ENCODE measurements around the gene QSER1.
A peak's percentile ranks its signal among the peaks of the same experiment; 100 is the strongest.
"Not testable (repeated sequence)": the region's sequence is repeated elsewhere in the genome, so short reads cannot be mapped to it uniquely, and the experiment has no call there.

Gene QSER1

DNA sequence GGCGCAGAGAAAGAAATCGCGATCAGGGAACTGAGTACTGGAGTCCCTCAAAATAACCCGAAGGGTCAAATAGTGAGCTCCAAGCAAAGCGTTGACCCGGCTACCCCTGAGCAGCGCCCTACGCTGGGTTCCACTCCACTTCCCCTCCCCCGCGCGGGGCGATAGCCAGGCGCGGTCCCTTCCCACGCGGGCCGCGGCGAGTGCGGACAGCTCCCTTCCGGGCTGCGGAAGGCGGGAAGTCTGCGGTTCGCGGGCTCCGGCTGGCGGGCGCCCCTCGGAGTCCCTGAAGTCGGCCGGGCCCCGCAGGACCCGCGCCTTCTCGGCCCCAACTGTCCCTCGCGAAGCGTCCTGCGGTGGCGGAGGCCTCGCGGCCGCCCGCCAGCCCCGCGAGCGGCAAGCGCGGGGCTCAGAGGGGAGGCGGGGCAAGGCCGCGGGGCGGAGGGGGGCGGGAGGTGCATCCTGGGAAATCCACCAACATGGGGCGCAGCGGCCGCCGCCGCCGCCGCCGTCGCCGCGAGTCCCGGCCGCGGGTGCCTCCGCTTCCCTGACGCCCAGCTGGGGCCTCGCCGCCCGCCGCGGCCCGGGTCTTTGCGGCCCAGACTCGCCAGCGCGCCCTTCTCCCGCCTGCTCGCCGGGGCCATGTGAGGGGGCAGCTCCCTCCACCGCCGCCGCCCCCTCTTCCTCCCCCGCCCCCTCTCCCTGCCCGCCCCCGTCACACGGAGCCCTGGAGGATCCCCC is at the start of gene QSER1:
QSER1 (plus strand) TSS at position 457 of the 738 bp plus-strand sequence. CDS start 315 bp downstream, outside the sequence.
- DNase-seq (ENCODE audit: low spot score) = peak; percentile 93

DNA sequence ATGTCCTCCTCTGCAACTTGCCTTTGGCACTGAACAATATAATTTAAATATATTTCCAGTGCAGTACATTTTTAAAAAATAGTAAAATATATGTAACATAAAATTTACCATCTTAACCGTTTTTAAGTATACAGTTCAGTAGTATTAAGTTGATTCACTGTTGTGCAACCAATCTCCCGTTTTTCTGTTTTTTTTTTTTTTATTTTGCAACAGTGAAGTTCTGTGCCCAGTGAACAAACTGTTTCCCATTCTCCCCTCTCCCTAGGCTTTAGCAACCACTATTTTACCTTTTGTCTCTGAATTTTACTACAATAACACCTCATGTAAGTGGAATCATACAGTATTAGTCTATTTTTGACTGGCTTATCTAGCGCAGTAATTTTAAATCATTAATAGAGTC is 49.1 kb upstream of the QSER1 start:
- no peak for DNase-seq (ENCODE audit: low spot score)

DNA sequence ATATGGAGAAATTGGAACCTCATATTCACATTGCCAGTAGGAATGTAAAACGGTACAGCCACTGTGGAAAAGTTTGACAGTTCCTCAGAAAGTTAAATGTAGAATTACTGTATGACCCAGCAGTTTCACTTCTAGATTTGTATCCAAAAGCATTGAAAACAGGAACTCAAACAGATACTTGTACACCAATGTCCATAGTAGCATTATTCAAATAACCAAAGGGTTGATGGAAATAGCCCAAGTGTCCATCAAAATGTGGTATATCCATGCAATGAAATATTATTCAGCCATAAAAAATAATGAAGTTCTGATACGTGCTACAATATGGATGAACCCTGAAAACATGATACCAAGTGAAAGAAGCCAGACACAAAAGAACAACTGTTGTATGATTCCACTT is 45.1 kb upstream of the QSER1 start:
- DNase-seq (ENCODE audit: low spot score) = no peak

DNA sequence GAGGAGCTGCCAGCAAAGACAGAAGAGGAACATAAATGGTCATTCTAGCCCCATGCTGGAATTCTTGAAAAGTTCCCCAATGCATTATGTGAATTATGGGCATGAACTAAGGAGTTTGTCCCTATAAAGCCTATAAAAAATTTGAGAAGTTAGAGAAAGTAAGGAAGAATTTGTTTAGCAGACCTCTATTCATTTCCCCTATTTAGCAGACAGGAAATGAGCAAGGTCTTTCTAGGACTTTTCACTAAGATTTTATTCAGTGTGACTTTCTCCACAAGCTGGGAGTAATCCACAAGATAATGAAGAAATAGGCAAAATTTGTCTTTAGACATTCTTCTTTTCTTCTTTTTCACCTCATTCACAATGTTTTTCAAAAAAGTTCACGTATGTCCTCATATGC is 42.9 kb upstream of the QSER1 start:
- no peak for DNase-seq (ENCODE audit: low spot score)

DNA sequence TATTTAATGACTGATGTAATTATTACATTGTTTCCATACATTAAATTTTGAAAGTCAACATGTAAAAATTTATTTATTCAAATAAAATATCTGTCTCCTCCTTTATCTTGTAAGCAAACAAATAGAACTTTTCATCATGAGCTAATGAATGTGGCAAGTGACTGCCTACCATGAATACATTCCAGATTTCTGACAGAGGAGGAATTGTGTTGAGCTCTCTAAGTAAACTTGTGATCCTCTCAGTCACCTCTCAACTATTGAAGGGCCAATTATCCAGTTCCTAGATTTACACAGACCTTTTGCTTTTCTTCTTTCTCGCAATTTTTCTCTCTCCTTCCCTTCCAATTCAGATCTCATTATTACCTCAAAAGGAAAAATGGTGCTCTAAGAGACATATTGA is 41.4 kb upstream of the QSER1 start:
- no peak for DNase-seq (ENCODE audit: low spot score)

DNA sequence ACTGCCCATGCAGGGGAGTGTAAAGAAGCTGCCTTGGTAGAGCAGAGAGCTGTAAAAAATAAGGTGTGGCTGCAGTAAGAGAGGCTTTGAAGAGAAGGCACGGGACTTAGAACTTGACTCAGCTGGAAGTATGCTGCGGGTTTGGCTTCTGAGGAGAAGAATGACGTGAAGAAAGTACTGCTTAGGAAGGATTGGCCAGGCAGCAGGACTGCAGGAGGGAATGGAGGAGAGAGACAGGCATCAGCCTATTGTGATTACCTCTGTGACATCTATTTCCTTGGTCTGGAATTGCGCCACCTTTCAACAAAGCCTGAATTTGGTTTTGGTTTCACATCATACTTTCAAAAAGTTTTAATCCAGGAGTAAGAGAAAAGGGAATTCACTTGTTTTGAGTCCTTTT is 40.4 kb upstream of the QSER1 start:
- DNase-seq (ENCODE audit: low spot score) = peak; percentile 23

DNA sequence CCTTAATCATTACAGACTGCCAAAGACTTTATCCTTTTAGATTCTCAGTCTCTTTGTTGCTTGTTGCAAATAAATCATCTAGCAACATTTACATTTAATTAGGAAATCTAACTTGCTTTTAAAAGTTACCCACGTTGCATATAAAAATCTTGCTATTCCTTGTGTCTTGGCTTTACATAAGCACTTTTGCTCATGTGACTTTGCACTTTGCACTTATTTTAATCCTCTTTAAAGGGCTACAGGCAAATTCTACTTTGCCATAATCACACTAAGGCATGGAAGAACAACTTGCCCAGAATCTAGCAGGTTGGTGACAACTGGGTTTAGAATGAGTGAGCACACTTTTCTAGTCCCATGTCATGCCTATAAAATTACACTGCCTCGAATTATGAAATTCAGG is 37.0 kb upstream of the QSER1 start:
- DNase-seq (ENCODE audit: low spot score) = no peak

DNA sequence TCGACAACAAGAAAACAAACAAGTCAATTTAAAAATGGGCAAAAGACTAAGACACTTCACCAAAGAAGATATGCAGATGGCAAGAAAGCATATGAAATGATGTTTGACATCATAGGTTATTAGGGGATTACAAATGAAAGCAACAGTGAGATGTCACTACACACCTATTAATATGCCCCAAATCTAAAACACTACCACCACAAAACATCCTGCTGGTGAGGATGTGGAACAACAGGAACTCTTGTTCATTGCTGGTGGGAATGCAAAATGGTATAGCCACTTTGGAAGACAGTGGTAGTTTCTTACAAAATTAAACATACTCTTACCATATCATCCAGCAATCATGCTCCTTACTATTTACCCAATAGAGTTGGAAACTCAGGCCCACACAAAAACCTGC is 33.9 kb upstream of the QSER1 start:
- DNase-seq (ENCODE audit: low spot score) = no peak

DNA sequence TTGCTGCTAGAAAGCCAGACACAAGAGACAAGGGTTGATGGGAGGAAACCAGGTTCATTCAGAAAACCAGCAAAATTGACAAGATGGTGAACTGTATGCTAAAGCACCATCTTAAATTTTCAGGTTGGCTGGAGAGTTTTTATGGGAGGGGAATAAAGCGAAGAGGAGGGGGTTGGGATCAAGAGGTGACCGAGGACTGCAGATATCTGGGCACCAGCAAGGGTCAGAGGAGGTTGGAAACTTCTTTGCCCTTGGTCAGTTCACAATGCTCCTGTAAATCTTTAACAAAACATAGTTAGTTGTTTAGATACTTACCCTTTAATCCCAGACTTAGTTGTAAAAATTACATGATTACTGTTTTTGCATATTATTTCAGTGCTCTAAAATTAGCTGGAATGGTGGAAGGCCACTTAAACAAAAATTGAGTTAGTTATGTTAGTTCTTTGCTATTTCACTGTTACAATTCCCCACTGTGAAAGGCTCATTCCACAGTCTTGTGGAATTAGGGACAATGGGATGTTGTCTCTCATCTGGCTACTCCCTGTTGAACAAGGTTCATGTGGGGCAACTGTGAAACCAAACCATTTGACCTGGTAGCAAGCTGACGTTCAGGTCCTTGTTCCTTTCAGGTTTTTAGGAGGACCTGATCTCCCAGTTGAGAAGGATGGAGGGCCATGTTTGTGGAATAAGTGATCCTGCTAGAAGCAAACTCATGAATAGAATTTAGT is 30.6 kb upstream of the QSER1 start:
- no peak for DNase-seq (ENCODE audit: low spot score)

DNA sequence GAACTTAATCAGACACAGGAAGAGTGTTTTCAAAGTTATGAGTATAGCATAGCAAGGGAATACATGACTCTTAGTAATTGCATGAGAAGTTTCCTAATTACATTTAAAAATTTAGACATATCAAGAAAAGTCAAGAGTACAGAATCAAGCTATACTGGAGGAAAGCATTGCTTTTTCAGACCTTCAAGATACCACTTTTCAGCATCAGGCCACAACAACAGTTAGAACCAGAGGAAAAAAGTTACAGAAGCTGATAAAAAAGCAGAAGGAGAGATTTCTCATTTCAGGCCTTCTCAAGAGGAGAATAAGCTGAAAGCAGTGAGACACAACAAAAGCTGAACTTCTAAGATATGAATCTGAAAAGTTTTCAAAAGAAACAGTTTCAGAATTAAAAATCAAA is 28.1 kb upstream of the QSER1 start:
- no peak for DNase-seq (ENCODE audit: low spot score)

DNA sequence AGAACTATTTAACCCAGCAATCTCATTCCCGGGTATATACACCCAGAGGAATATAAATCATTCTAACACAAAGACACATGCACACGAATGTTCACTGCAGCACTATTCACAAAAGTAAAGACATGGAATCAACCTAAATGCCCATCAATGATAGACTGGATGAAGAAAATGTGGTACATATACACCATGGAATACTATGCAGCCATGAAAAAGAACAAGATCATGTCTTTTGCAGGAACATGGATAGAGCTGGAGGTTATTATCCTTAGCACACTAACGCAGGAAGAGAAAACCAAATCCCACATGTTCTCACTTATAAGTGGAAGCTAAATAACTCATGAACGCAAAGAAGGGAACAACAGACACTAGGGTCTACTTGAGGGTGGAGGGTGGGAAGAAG is 23.9 kb upstream of the QSER1 start:
- DNase-seq (ENCODE audit: low spot score) = not testable (repeated sequence)

DNA sequence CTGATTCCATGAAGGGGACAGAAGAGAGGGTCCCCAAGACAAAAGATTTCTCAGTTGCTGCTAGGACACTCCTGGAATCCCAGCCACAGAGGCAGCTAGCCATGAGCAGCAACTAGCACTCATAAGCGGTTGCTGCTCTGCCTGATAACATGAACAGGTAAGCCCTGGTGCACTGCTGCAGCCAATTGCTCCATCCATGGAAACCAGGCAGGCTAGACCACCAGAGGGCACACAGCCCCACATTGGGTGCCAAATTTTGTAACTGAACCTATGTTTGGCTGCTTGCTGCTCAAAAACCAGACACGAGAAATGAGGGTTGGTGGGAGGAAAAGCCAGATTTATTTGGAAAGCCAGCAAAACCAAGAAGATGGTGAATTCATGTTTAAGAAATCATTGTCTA is 21.9 kb upstream of the QSER1 start:
- DNase-seq (ENCODE audit: low spot score) = no peak

DNA sequence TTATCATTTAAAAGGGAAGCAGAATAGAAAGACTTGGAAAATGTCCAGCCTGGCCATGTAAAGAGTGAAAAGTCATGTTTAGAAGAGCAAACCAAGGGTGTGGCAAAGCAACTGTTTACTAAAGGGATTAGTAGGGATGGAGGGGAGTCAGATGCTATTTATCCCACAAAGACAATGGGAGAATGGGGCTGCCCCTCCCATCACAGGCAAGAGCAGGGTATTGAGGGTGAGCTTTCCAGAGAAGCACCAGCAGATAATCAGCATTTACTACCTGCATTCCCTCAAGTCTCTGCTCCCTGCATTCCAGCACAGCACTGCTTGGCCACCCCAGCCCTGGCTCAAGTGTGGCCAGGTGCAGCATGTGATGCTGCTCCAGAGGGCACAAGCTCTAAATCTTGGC is 18.5 kb upstream of the QSER1 start:
- DNase-seq (ENCODE audit: low spot score) = no peak

DNA sequence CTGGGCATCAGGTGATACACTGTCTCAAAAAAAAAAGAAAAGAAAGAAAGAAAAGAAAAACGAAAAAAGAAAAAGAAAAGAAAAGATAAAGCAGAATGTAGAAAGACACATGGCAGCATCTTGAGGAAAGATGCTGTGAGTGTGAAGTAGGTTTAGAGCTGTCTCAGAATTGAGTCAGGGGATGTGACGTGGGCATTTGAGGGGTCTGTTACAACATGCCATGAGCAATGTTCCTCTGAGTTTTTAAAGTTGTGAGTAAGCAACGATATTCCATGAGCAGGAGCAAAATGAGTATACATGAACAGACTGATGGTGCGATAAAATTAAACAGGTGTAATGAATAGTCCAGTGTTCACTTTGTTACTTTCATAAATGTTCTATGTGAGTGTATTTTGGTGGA is 11.3 kb upstream of the QSER1 start:
- DNase-seq (ENCODE audit: low spot score) = no peak

DNA sequence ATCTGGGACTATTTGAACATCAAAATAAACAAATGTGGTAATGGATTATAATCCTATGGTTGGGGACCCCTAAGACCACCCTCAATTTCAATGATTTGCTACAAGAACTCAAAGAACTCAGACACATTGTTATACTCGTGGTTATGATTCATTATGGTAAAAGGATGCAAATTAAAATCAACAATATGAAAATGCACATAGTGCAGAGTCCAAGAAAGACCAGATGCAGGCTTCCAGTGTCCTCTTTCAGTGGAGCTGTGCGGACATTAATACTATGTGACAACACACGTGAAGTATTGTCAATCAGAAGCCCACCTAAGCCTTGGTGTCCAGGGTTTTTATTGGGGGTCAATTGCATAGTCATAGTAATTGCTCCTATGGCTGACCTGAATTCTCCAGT is 9.2 kb upstream of the QSER1 start:
- DNase-seq (ENCODE audit: low spot score) = no peak

DNA sequence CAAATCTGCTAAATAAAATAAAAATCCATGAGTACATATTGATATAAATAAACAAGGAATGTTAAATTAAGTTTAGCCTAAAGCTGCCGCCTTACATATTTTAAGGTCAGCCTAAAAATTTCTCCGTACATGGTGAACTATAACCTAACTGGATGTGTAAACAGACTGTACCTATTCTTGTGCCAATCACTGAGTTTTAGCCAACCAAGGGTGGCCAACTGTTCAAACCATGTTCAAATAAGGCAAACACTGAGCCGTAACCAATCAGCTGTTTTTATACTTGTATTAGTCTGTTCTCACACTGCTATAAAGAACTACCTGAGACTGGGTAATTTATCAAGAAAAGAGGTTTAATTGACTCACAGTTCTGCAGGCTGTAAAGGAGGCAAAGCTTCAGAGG is 8.6 kb upstream of the QSER1 start:
- no peak for DNase-seq (ENCODE audit: low spot score)

DNA sequence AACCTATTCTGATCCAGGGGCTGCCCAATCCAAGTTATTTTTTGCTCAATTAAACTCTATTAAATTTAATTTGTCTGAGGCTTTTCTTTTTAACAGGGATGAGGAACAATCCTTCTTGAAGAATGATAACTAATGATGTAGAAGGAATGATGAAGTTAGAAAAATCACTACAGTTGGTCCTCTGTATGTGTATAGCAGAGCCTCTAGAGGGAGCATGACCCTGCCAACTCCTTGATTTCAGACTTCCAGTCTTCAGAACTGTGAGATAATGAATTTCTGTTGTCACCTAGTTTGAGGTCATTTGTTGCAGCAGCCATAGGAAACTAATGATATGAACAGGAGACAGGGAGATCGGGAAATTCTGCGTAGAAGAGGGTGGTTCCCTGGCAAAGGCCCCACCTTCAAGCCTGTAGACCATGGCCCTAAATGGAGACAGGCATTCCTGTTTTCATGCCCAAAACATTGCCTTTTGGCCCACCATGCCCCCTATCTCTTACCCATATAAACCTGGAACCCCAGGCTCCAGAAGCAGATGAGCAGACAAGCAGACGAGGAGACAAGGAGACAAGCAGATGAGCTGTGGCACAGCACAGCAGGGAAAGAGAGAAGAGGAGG is 7.7 kb upstream of the QSER1 start:
- no peak for DNase-seq (ENCODE audit: low spot score)

DNA sequence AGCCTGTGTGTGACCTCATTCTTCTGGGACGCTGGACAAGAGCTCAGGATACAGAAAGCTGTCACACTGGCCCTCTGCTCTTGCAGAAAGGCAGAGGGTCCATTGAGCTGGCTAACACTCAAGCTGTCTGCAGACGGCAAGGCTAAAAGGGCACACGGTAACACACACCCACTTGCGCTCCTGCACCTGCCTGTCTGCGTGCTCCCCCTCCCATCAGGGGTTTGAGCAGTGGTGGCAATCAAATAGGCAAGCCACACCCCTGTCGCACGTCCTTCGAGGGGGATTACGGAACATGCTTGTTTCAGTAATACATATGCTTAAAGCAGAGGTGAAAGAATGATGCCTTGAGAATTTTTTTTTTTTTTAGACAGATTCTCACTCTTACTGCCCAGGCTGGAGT is 7.1 kb upstream of the QSER1 start:
- DNase-seq (ENCODE audit: low spot score) = no peak

DNA sequence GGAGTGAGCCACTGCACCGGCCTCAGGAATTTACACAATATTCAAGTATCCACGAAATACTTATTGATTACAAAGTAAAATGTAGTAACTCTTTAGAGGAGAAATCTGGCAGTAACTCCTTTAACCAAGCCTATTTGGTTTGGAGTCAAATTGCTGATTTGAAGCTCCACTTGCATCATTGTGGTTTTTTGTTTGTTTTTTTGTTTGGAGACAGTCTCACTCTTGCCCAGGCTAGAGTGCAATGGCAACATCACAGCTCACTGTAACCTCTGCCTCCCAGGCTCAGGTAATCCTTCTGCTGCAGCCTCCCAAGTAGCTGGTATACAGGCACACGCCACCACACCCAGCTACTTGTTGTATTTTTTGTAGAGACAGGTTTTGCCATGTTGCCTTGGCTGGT is 6.4 kb upstream of the QSER1 start:
- DNase-seq (ENCODE audit: low spot score) = no peak

DNA sequence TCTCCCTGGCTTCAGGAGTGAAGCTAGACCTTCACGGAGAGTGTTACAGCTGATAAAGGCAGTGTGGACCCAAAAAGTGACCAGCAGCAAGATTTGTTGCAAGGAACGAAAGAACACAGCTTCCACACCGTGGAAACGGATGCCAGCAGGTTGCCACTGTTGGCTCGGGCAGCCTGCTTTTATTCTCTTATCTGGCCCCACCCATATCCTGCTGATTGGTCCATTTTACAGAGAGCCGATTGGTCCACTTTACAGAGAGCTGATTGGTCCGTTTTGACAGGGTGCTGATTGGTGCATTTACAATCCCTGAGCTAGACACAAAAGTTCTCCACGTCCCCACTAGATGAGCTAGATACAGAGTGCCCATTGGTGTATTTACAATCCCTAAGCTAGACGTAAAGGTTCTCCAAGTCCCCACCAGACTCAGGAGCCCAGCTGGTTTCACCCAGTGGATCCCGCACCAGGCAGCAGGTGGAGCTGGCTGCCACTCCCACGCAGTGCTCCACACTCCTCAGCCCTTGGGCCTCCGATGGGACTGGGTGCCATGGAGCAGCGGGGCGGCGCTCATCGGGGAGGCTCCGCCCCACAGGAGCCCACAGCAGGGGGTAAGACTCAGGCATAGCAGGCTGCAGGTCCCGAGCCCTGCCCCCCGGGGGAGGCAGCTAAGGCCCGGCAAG is 4.8 kb upstream of the QSER1 start:
- DNase-seq (ENCODE audit: low spot score) = not testable (repeated sequence)

DNA sequence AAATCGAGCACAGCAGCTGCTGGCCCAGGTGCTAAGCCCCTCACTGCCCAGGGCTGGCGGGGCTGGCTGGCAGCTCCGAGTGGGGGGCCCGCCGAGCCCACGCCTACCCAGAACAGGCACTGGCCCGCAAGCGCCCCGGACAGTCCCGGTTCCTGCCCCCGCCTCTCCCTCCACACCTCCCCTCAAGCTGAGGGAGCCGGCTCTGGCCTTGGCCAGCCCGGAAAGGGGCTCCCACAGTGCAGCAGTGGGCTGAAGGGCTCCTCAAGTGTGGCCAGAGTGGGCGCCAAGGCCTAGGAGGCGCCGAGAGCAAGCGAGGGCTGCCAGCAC is 4.3 kb upstream of the QSER1 start:
- DNase-seq (ENCODE audit: low spot score) = not testable (repeated sequence)

DNA sequence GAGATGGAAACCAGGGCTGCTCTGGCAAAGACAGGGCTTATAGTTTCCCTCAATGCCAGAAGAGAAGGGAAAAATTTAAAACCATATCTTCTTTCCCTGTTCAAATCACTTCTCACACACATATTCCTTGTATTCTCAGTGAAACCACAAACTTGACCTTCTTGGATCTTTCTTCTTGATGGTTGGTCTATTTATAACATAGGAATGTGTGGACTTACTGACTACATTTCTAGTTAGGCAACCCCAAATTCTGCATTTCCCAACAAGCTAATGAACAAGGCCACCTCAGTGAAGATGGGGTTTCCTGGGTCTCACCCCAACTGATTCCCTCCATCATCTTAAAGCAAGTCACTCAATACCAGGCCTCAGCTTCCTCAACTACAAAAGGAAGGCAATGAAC is 3.8 kb upstream of the QSER1 start:
- peak; percentile 77 for DNase-seq (ENCODE audit: low spot score)
